HG03175 (cell line): Measurements from ENCODE around the gene ELFN1.

Source experiments
- ATAC-seq: cut with Tn5 transposase; IDR thresholded peaks from one replicate; pipeline ENCODE4 v1.9.1; 2021; ENCODE audit warnings: mild to moderate bottlenecking, moderate library complexity; ENCODE audit not compliant: unreplicated experiment

Gene ELFN1

GRCh38 chr7:1738956-1739355 is 68.9 kb downstream of the ELFN1 start:
- ATAC-seq = no peak

- ATAC-seq = no peak
These were observed 69.5 kb downstream of the ELFN1 start for GRCh38 chr7:1739593-1739992.

- ATAC-seq = no peak
These were observed 70.1 kb downstream of the ELFN1 start for GRCh38 chr7:1740214-1740613.

- ATAC-seq = no peak
These were observed 71.2 kb downstream of the ELFN1 start for GRCh38 chr7:1741246-1741645.

- ATAC-seq = no peak
These were observed 71.9 kb downstream of the ELFN1 start for GRCh38 chr7:1741751-1742554.

- no peak for ATAC-seq
These were observed 72.7 kb downstream of the ELFN1 start for GRCh38 chr7:1742555-1743303.

GRCh38 chr7:1743481-1744230 is 73.6 kb downstream of the ELFN1 start:
- ATAC-seq = no peak

- ATAC-seq = no peak
These were observed 74.4 kb downstream of the ELFN1 start for GRCh38 chr7:1744296-1745017.

GRCh38 chr7:1745018-1745532 is 75.0 kb downstream of the ELFN1 start:
- ATAC-seq = no peak

- ATAC-seq = no peak
These were observed 75.8 kb downstream of the ELFN1 start for GRCh38 chr7:1745576-1746490.

- ATAC-seq = no peak
These were observed 76.5 kb downstream of the ELFN1 start for GRCh38 chr7:1746491-1746975.

GRCh38 chr7:1747004-1747801 is 77.1 kb downstream of the ELFN1 start:
- ATAC-seq = no peak

GRCh38 chr7:1748076-1748838 is 78.2 kb downstream of the ELFN1 start:
- ATAC-seq = no peak

GRCh38 chr7:1748839-1749173 is 78.7 kb downstream of the ELFN1 start:
- no peak for ATAC-seq

GRCh38 chr7:1749351-1749863 is 79.3 kb downstream of the ELFN1 start:
- ATAC-seq = no peak

GRCh38 chr7:1749864-1750466 is 79.9 kb downstream of the ELFN1 start:
- no peak for ATAC-seq

- no peak for ATAC-seq
These were observed 80.5 kb downstream of the ELFN1 start for GRCh38 chr7:1750541-1751021.
